ENCODE measurements around the gene PRPF40B. TPM values are rescaled to one million over a fixed set of nuclear protein-coding genes. Genes with fewer than 3 reads are reported as not detected.

PRPF40B gene
- total and polyA plus RNA-seq, 11 donors, result 12.0 to 25.5 (median 20.9) TPM

GRCh38 chr12:49662998-49663843 is 39.9 kb downstream of the PRPF40B start:
- H3K4me3 ChIP-seq, result peak overlapping the region in 3 of 12 donors; percentile 5 to 29 (median 11)
- H3K27ac ChIP-seq, result peak overlapping the region; percentile 71 to 92 (median 85)
- H3K9me3 ChIP-seq, result no peaks in the 10 kb centered on the region
- peaks cover 0 to 37% (median 27%) of the 10 kb centered on the region in 9 donors for H3K36me3 ChIP-seq
- intact Hi-C loops (cut with DNase I), result loop anchor here in 2 of 10 donors (1.0 kb wide), 2 partner anchors 10 to 44 kb away; partner anchors contain the start of gene FMNL3 (in 1 of the 2)
- H3K27me3 ChIP-seq, result no peaks in the 10 kb centered on the region
- peaks cover 18 to 95% (median 83%) of the 10 kb centered on the region in 12 donors for H3K4me1 ChIP-seq
- 7 to 17% (median 8%) methylated on average over 5 of the region's 5 CpGs for WGBS, 4 donors
- ATAC-seq (peak; percentile 66 to 93 (median 90)), DNase-seq (peak; percentile 84 to 90 (median 87))
- no peak for TF ChIP-seq CTCF (IDR thresholded peaks at IDR 0.05)
- no peak for TF ChIP-seq POLR2A (IDR thresholded peaks at IDR 0.05)

- peak overlapping the region in 11 of 12 donors; percentile 71 to 92 (median 85) for H3K27ac ChIP-seq
- peaks cover 0 to 27% (median 23%) of the 10 kb centered on the region in 9 donors for H3K36me3 ChIP-seq
- intact Hi-C loops (cut with DNase I), result no loop called here
- no peak for DNase-seq
- no peaks in the 10 kb centered on the region for H3K9me3 ChIP-seq
- peaks cover 18 to 90% (median 77%) of the 10 kb centered on the region in 12 donors for H3K4me1 ChIP-seq
- WGBS, 4 donors, result 90 to 92% (median 91%) methylated on average over 4 of the region's 4 CpGs
- H3K27me3 ChIP-seq, result no peaks in the 10 kb centered on the region
- no peak for TF ChIP-seq POLR2A (IDR thresholded peaks at IDR 0.05)
- no peak for TF ChIP-seq CTCF (IDR thresholded peaks at IDR 0.05)
- no peak overlapping the region for H3K4me3 ChIP-seq
- no peak for ATAC-seq
These were observed 40.8 kb downstream of the PRPF40B start for GRCh38 chr12:49664167-49664566.

- Histone ChIP-seq H3K4me3 (no peak overlapping the region), H3K27ac (peak overlapping the region in 11 of 12 donors; percentile 33 to 92 (median 85)), H3K36me3 (peaks cover 0 to 22% (median 18%) of the 10 kb centered on the region in 9 donors), H3K4me1 (peaks cover 18 to 90% (median 75%) of the 10 kb centered on the region in 12 donors), H3K9me3 (no peaks in the 10 kb centered on the region), H3K27me3 (no peaks in the 10 kb centered on the region)
- no peak for TF ChIP-seq POLR2A (IDR thresholded peaks at IDR 0.05)
- no peak for TF ChIP-seq CTCF (IDR thresholded peaks at IDR 0.05)
- peak; percentile 31 to 84 (median 53) for ATAC-seq
- intact Hi-C loops (cut with DNase I), result loop anchor here in 1 of 10 donors (5.0 kb wide), 1 partner anchor 38 kb away; no protein-coding TSS in a partner anchor
- whole genome bisulfite sequencing, 4 donors, result 71 to 77% (median 74%) methylated on average over 4 of the region's 4 CpGs
- peak in 3 of 5 donors; percentile 49 to 73 (median 67) for DNase-seq
These were observed 41.4 kb downstream of the PRPF40B start for GRCh38 chr12:49664591-49665239.
